ENCODE results near the gene CD302. TPM values are rescaled to one million over a fixed set of nuclear protein-coding genes. Genes with fewer than 3 reads are reported as not detected.
A peak's percentile ranks its signal among the peaks of the same experiment; 100 is the strongest.

Gene CD302
- total RNA-seq, 1 experiment from 2014 or later = 8.5 TPM

DNA sequence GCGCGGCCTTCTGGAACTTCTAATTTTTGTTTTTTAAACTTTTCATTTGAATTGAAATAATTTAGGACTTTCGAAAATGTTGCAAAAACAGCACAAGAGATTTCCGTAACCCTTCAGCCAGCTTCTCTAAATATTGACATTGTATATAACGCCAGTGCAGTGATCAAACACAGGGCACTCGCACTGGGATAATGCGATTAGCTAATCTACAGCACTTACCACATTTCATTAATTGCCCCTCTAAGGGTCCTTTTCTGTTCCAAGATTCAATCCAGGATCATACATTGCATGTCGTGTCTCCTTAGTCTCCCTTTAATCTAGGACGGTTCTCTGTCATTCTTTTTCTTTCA lies 343 bp upstream of the CD302 start:
- ChIA-PET CTCF (no interaction called here), POLR2A (ENCODE audit: unreplicated experiment) (interaction anchor here (0.5 kb wide), 1 partner anchor 829 kb away, joined by 3 read pairs; no protein-coding TSS in a partner anchor)
- intact Hi-C loops (cut with micrococcal nuclease) = no loop called here
- no peaks in the 10 kb centered on the region for H3K9me2 ChIP-seq (replicated peaks; ENCODE audit: low read length)
- H3K79me2 ChIP-seq (ENCODE audit: low read length) = 0 out of 2 replicates have a peak, but pooled peaks cover 13% of the 10 kb centered on the region
- TF ChIP-seq EZH2phosphoT487 (IDR thresholded peaks at IDR 0.05; ENCODE audit: borderline replicate concordance, low read length) = no peak
- no peak for TF ChIP-seq CTCF (conservative IDR thresholded peaks at IDR 0.05; ENCODE audit: low read depth, low read length)
- TF ChIP-seq EZH2 (IDR thresholded peaks at IDR 0.05; ENCODE audit: low read length, unreplicated experiment) = no peak
- H3K27ac ChIP-seq (ENCODE audit: low read length) = no peak overlapping the region
- H3K9ac ChIP-seq (ENCODE audit: low read length) = peak overlapping the region; percentile 68
- peak overlapping the region; percentile 98 for H2AFZ ChIP-seq (ENCODE audit: low read length)
- DNase-seq (no peak), ATAC-seq (peak; percentile 32)
- no peaks in the 10 kb centered on the region for H3K27me3 ChIP-seq (ENCODE audit: low read length)
- no peaks in the 10 kb centered on the region for H3K36me3 ChIP-seq (ENCODE audit: low read depth, low read length)
- no peaks in the 10 kb centered on the region for H4K20me1 ChIP-seq (ENCODE audit: low read length)
- peak overlapping the region; percentile 83 for H3K4me2 ChIP-seq (ENCODE audit: low read length)
- peak overlapping the region; percentile 93 for H3K4me3 ChIP-seq (ENCODE audit: low read length)
- H3F3A ChIP-seq (ENCODE audit: low read length, unreplicated experiment) = no peaks in the 10 kb centered on the region
- peaks cover 7% of the 10 kb centered on the region; the same call in 1 of the 2 replicates for H3K4me1 ChIP-seq (ENCODE audit: insufficient read depth, low read length)
- BruUV-seq (replicated peaks) = no TSS peak
- no peaks in the 10 kb centered on the region for H3K9me3 ChIP-seq (ENCODE audit: low read length)

- H3K27me3 ChIP-seq (ENCODE audit: low read length) = no peaks in the 10 kb centered on the region
- ATAC-seq = no peak
- BruUV-seq (replicated peaks) = TSS peak; percentile 59
- intact Hi-C loops (cut with micrococcal nuclease) = no loop called here
- TF ChIP-seq EZH2 (IDR thresholded peaks at IDR 0.05; ENCODE audit: low read length, unreplicated experiment) = no peak
- TF ChIP-seq CTCF (conservative IDR thresholded peaks at IDR 0.05; ENCODE audit: low read depth, low read length) = no peak
- no peak for TF ChIP-seq EZH2phosphoT487 (IDR thresholded peaks at IDR 0.05; ENCODE audit: borderline replicate concordance, low read length)
- no peaks in the 10 kb centered on the region for H3K9me3 ChIP-seq (ENCODE audit: low read length)
- H3K27ac ChIP-seq (ENCODE audit: low read length) = no peak overlapping the region
- H2AFZ ChIP-seq (ENCODE audit: low read length) = peak overlapping the region; percentile 98
- ChIA-PET POLR2A (ENCODE audit: unreplicated experiment) (no interaction called here), CTCF (interaction anchor here (0.6 kb wide), 1 partner anchor 38 kb away, joined by 4 read pairs; no protein-coding TSS in a partner anchor)
- H3K9me2 ChIP-seq (replicated peaks; ENCODE audit: low read length) = no peaks in the 10 kb centered on the region
- H3K4me1 ChIP-seq (ENCODE audit: insufficient read depth, low read length) = peaks cover 7% of the 10 kb centered on the region; the same call in 1 of the 2 replicates
- peak overlapping the region; percentile 68; the same call in 1 of the 2 replicates for H3K9ac ChIP-seq (ENCODE audit: low read length)
- H3K36me3 ChIP-seq (ENCODE audit: low read depth, low read length) = no peaks in the 10 kb centered on the region
- H3F3A ChIP-seq (ENCODE audit: low read length, unreplicated experiment) = no peaks in the 10 kb centered on the region
- peak overlapping the region; percentile 93 for H3K4me3 ChIP-seq (ENCODE audit: low read length)
- H3K4me2 ChIP-seq (ENCODE audit: low read length) = peak overlapping the region; percentile 83
- no peaks in the 10 kb centered on the region for H4K20me1 ChIP-seq (ENCODE audit: low read length)
- no peak for DNase-seq
- H3K79me2 ChIP-seq (ENCODE audit: low read length) = 0 out of 2 replicates have a peak, but pooled peaks cover 13% of the 10 kb centered on the region
Observed at GRCh38 chr2:159797225-159797542, 824 bp downstream of the CD302 start.

- Histone ChIP-seq H3K9ac (ENCODE audit: low read length) (no peak overlapping the region), H4K20me1 (ENCODE audit: low read length) (no peaks in the 10 kb centered on the region), H3K79me2 (ENCODE audit: low read length) (0 out of 2 replicates have a peak, but pooled peaks cover 13% of the 10 kb centered on the region), H3F3A (ENCODE audit: low read length, unreplicated experiment) (no peaks in the 10 kb centered on the region), H3K36me3 (ENCODE audit: low read depth, low read length) (no peaks in the 10 kb centered on the region), H3K4me1 (ENCODE audit: insufficient read depth, low read length) (peaks cover 7% of the 10 kb centered on the region; the same call in 1 of the 2 replicates), H3K4me3 (ENCODE audit: low read length) (no peak overlapping the region), H3K27ac (ENCODE audit: low read length) (no peak overlapping the region), H3K27me3 (ENCODE audit: low read length) (no peaks in the 10 kb centered on the region), H3K9me2 (replicated peaks; ENCODE audit: low read length) (no peaks in the 10 kb centered on the region), H3K9me3 (ENCODE audit: low read length) (no peaks in the 10 kb centered on the region), H3K4me2 (ENCODE audit: low read length) (peak overlapping the region; percentile 83), H2AFZ (ENCODE audit: low read length) (no peak overlapping the region)
- CTCF ChIA-PET = interaction anchor here (0.6 kb wide), 1 partner anchor 37 kb away, joined by 4 read pairs; no protein-coding TSS in a partner anchor
- no peak for DNase-seq
- TF ChIP-seq CTCF (conservative IDR thresholded peaks at IDR 0.05; ENCODE audit: low read depth, low read length) (no peak), EZH2phosphoT487 (IDR thresholded peaks at IDR 0.05; ENCODE audit: borderline replicate concordance, low read length) (no peak)
- BruUV-seq (replicated peaks) = no TSS peak
- intact Hi-C loops (cut with micrococcal nuclease) = no loop called here
- POLR2A ChIA-PET (ENCODE audit: unreplicated experiment) = no interaction called here
- ATAC-seq = no peak
Observed at GRCh38 chr2:159795841-159796690, 1.9 kb downstream of the CD302 start.
